Right ventricle myocardium superior (tissue), 1 donor: ENCODE results near the gene SNAPIN. TPM values are rescaled to one million over a fixed set of nuclear protein-coding genes. Genes with fewer than 3 reads are reported as not detected.

ENCODE experiments used
- ATAC-seq: fragments of 200-7000 bp; cut with Tn5 transposase; one replicate; pipeline ENCODE4 v1.9.1; 2020; ENCODE audit warnings: mild to moderate bottlenecking; ENCODE audit not compliant: poor library complexity
- DNase-seq: peaks from one replicate; pipeline ENCODE4 v3.0.0-alpha.2; 2020
- intact Hi-C: fragments of 100-400 bp; cut with DNase I; formaldehyde crosslinking; loops from one replicate; pipeline ENCODE4 v1.11.2; 2022
- total RNA-seq: library from RNA; stranded (reverse); fragmentation: NEBNext Ultra II Directional; extraction: Animal tissue kit (Norgen Biotek cat#: 25700); gene quantifications from one replicate; pipeline ENCODE4 v1.2.1, GENCODE V29; 2021
- donor health status: DM: no; HTN: yes; CAD: no; lungs with severe emphysema.

The SNAPIN gene
- total RNA-seq, 1 donor from 2014 or later: 57.2 TPM

GRCh38 chr1:153640861-153641260 is 17.6 kb upstream of the SNAPIN start:
- DNase-seq (no peak), ATAC-seq (no peak)
- intact Hi-C loops: no loop called here

- no peak for ATAC-seq
These were observed 16.3 kb upstream of the SNAPIN start for GRCh38 chr1:153642161-153642560.

GRCh38 chr1:153643100-153643499 is 15.4 kb upstream of the SNAPIN start:
- ATAC-seq (no peak), DNase-seq (no peak)
- intact Hi-C loops: no loop called here

More at GRCh38 chr1:153642161-153642560, 16.3 kb upstream of the SNAPIN start:
- DNase-seq: no peak
- intact Hi-C loops: no loop called here

- no peak for DNase-seq
- no peak for ATAC-seq
- intact Hi-C loops: no loop called here
These were observed 14.7 kb upstream of the SNAPIN start for GRCh38 chr1:153643816-153644215.

GRCh38 chr1:153646672-153647345 is 11.7 kb upstream of the SNAPIN start:
- ATAC-seq: peak; percentile 14
- intact Hi-C loops: no loop called here
- no peak for DNase-seq

- ATAC-seq (peak; percentile 9), DNase-seq (no peak)
- intact Hi-C loops: no loop called here
These were observed 11.2 kb upstream of the SNAPIN start for GRCh38 chr1:153647346-153647714.

- intact Hi-C loops: no loop called here
- peak; percentile 10 for DNase-seq
- ATAC-seq: no peak
These were observed 10.4 kb upstream of the SNAPIN start for GRCh38 chr1:153648000-153648643.

- intact Hi-C loops: no loop called here
- DNase-seq: peak; percentile 22
- ATAC-seq: peak; percentile 1
These were observed 9.2 kb upstream of the SNAPIN start for GRCh38 chr1:153649137-153649862.

- ATAC-seq (peak; percentile 84), DNase-seq (peak; percentile 83)
- intact Hi-C loops: no loop called here
These were observed 8.7 kb upstream of the SNAPIN start for GRCh38 chr1:153649863-153650235.

- intact Hi-C loops: no loop called here
- DNase-seq: no peak
These were observed 6.7 kb upstream of the SNAPIN start for GRCh38 chr1:153651771-153652170.

GRCh38 chr1:153652805-153653500 is 5.5 kb upstream of the SNAPIN start:
- intact Hi-C loops: no loop called here
- DNase-seq (no peak), ATAC-seq (no peak)

More at GRCh38 chr1:153651771-153652170, 6.7 kb upstream of the SNAPIN start:
- ATAC-seq: no peak

- DNase-seq: no peak
- intact Hi-C loops: no loop called here
- no peak for ATAC-seq
These were observed 3.2 kb upstream of the SNAPIN start for GRCh38 chr1:153655333-153655732.

GRCh38 chr1:153659175-153659534 is 652 bp downstream of the SNAPIN start:
- intact Hi-C loops: no loop called here
- no peak for ATAC-seq
- no peak for DNase-seq

GRCh38 chr1:153659656-153660055 is 1.2 kb downstream of the SNAPIN start:
- intact Hi-C loops: loop anchor here (10.0 kb wide), 1 partner anchor 85 kb away; no protein-coding TSS in a partner anchor
- DNase-seq: no peak

GRCh38 chr1:153661111-153661708 is 2.7 kb downstream of the SNAPIN start:
- DNase-seq (no peak), ATAC-seq (no peak)
- intact Hi-C loops: loop anchor here (10.0 kb wide), 1 partner anchor 86 kb away; no protein-coding TSS in a partner anchor

More at GRCh38 chr1:153659656-153660055, 1.2 kb downstream of the SNAPIN start:
- no peak for ATAC-seq

- no peak for ATAC-seq
- intact Hi-C loops: loop anchor here (10.0 kb wide), 1 partner anchor 87 kb away; no protein-coding TSS in a partner anchor
- DNase-seq: no peak
These were observed 3.8 kb downstream of the SNAPIN start for GRCh38 chr1:153662269-153662668.

GRCh38 chr1:153663211-153663610 is 4.7 kb downstream of the SNAPIN start:
- intact Hi-C loops: loop anchor here (10.0 kb wide), 1 partner anchor 88 kb away; no protein-coding TSS in a partner anchor
- DNase-seq (no peak), ATAC-seq (no peak)

GRCh38 chr1:153667439-153667838 is 8.9 kb downstream of the SNAPIN start:
- no peak for DNase-seq
- intact Hi-C loops: loop anchor here (10.0 kb wide), 1 partner anchor 93 kb away; no protein-coding TSS in a partner anchor
- no peak for ATAC-seq
